MCF 10A (cell line): ENCODE measurements around the gene CACNB2. TPM values are rescaled to one million over a fixed set of nuclear protein-coding genes. Genes with fewer than 3 reads are reported as not detected.

Source experiments
- BruUV-seq: library from RNA; stranded (reverse); fragments of 400-500 nt; replicated peaks from 2 replicates; lab custom pipeline; 2021; lab: Mats Ljungman, UMichigan
- CTCF ChIA-PET: fragments of 300-600 bp; sonication (Branson Sonifier 250); formaldehyde crosslinking; extraction: SDS; loops from one replicate; lab custom pipeline; 2021; ENCODE audit warnings: antibody characterized with exemption, inconsistent platforms; lab: Yijun Ruan, JAX
- POLR2A ChIA-PET: fragments of 300-600, 350-650 bp; sonication (Branson Sonifier 250); formaldehyde crosslinking; extraction: SDS; loops from one replicate; lab custom pipeline; 2020; ENCODE audit warnings: antibody characterized with exemption, inconsistent platforms; lab: Yijun Ruan, JAX
- DNase-seq: peaks from one replicate; pipeline ENCODE4 v3.0.0-alpha.2; 2018; ENCODE audit not compliant: unreplicated experiment
- H3K27ac Mint-ChIP-seq: one replicate; pipeline ENCODE4 v1.8.0; 2022; ENCODE audit warnings: mild to moderate bottlenecking, low read depth, mixed read lengths; ENCODE audit not compliant: unreplicated experiment
- H3K27me3 Mint-ChIP-seq: one replicate; pipeline ENCODE4 v1.8.0; 2022; ENCODE audit warnings: mixed read lengths; ENCODE audit not compliant: insufficient read depth, unreplicated experiment
- H3K36me3 Mint-ChIP-seq: one replicate; pipeline ENCODE4 v1.8.0; 2022; ENCODE audit warnings: mild to moderate bottlenecking, moderate library complexity, mixed read lengths; ENCODE audit not compliant: insufficient read depth, unreplicated experiment
- H3K4me1 Mint-ChIP-seq: one replicate; pipeline ENCODE4 v1.8.0; 2022; ENCODE audit warnings: mixed read lengths; ENCODE audit not compliant: insufficient read depth, unreplicated experiment
- H3K4me3 Mint-ChIP-seq: one replicate; pipeline ENCODE4 v1.8.0; 2022; ENCODE audit warnings: mild to moderate bottlenecking, moderate library complexity, mixed read lengths; ENCODE audit not compliant: unreplicated experiment
- H3K9me3 Mint-ChIP-seq: one replicate; pipeline ENCODE4 v1.8.0; 2022; ENCODE audit warnings: mixed read lengths; ENCODE audit not compliant: unreplicated experiment
- CTCF ChIP-seq: fragments of 200-600 bp; IDR thresholded peaks from one replicate; pipeline ENCODE4 v1.8.0; 2022; ENCODE audit warnings: antibody characterized with exemption, mild to moderate bottlenecking; ENCODE audit not compliant: unreplicated experiment
- intact Hi-C: fragments of 100-400 bp; cut with micrococcal nuclease; formaldehyde crosslinking; loops from 2 replicates; pipeline ENCODE4 v1.14.1; 2022
- total RNA-seq: library from RNA; stranded (reverse); gene quantifications from 2 replicates; pipeline ENCODE4 v1.2.3, GENCODE V29; 2022

The CACNB2 gene
- total RNA-seq, 1 experiment from 2014 or later = 3.3 TPM

GRCh38 chr10:18478354-18478753 is 338.1 kb downstream of the CACNB2 start:
- H3K4me3 Mint-ChIP-seq = no peak overlapping the region

GRCh38 chr10:18479502-18479901 is 339.3 kb downstream of the CACNB2 start:
- Mint-ChIP-seq H3K27me3 (no peaks in the 10 kb centered on the region), H3K4me3 (no peak overlapping the region), H3K27ac (no peak overlapping the region), H3K4me1 (no peaks in the 10 kb centered on the region), H3K36me3 (no peaks in the 10 kb centered on the region), H3K9me3 (no peaks in the 10 kb centered on the region)
- BruUV-seq = no TSS peak
- no peak for TF ChIP-seq CTCF
- CTCF ChIA-PET = no interaction called here
- POLR2A ChIA-PET = no interaction called here
- intact Hi-C loops = no loop called here
- DNase-seq = no peak

More at GRCh38 chr10:18478354-18478753, 338.1 kb downstream of the CACNB2 start:
- CTCF ChIA-PET = no interaction called here
- no peak for TF ChIP-seq CTCF
- intact Hi-C loops = no loop called here
- Mint-ChIP-seq H3K36me3 (no peaks in the 10 kb centered on the region), H3K27me3 (no peaks in the 10 kb centered on the region), H3K27ac (no peak overlapping the region), H3K9me3 (no peaks in the 10 kb centered on the region), H3K4me1 (no peaks in the 10 kb centered on the region)
- POLR2A ChIA-PET = no interaction called here
- no TSS peak for BruUV-seq
- DNase-seq = no peak

GRCh38 chr10:18483516-18484186 is 343.4 kb downstream of the CACNB2 start:
- no peak overlapping the region for H3K4me3 Mint-ChIP-seq
- CTCF ChIA-PET = interaction anchor here (1.0 kb wide), 1 partner anchor 172 kb away, joined by 3 read pairs; no protein-coding TSS in a partner anchor
- POLR2A ChIA-PET = no interaction called here
- no peak for DNase-seq
- no peak overlapping the region for H3K27ac Mint-ChIP-seq
- H3K9me3 Mint-ChIP-seq = no peaks in the 10 kb centered on the region
- no peaks in the 10 kb centered on the region for H3K4me1 Mint-ChIP-seq
- no peaks in the 10 kb centered on the region for H3K36me3 Mint-ChIP-seq
- no peak for TF ChIP-seq CTCF
- BruUV-seq = no TSS peak
- intact Hi-C loops = no loop called here
- no peaks in the 10 kb centered on the region for H3K27me3 Mint-ChIP-seq

- POLR2A ChIA-PET = no interaction called here
- CTCF ChIA-PET = no interaction called here
- no peak for DNase-seq
- Mint-ChIP-seq H3K36me3 (no peaks in the 10 kb centered on the region), H3K9me3 (no peaks in the 10 kb centered on the region), H3K27ac (no peak overlapping the region), H3K4me1 (no peaks in the 10 kb centered on the region), H3K4me3 (no peak overlapping the region), H3K27me3 (no peaks in the 10 kb centered on the region)
- intact Hi-C loops = no loop called here
- no TSS peak for BruUV-seq
- no peak for TF ChIP-seq CTCF
Observed at GRCh38 chr10:18486438-18486837, 346.2 kb downstream of the CACNB2 start.
